GM19324 (cell line): ENCODE measurements around the gene ANKRD10.

Experiments used
- ATAC-seq: cut with Tn5 transposase; IDR thresholded peaks from one replicate; pipeline ENCODE4 v1.9.1; 2021; ENCODE audit warnings: mild to moderate bottlenecking, moderate library complexity; ENCODE audit not compliant: unreplicated experiment, low FRiP score

Gene ANKRD10

DNA sequence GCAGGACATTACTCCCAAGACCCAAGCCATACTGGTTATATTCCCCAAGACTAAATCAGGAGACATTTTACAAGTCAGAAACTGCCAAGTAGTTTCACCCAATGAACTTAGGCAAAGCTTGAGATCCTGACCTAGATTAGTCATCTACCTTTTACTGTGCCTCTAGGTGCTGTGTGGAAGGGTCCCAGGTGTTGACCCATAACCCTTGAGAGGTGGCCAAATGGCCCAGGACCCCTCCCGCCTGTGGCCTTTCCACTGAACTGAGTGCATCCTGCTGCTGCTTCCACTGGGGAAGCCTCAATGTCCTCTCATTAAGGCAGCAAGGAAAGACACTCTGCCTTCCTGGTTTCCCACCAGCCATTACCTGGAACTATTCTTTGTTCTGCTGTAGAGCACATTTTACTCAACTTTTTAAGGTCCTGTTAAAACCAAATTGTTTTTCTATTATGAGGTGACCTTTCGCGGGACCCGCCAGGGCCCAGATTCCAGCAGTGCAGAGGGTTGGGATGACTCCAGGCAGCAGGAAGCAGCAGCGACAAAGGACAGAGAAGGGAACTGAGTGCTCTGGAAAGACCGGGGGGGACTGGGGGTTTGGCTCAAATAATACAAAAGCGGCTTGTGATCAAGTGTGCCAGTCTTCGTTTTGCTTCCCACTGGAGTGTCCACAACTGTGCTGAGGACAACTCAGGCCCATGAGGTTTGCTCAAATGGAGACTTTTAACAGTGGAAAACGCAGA lies 27.1 kb downstream of the ANKRD10 start:
- ATAC-seq = no peak

DNA sequence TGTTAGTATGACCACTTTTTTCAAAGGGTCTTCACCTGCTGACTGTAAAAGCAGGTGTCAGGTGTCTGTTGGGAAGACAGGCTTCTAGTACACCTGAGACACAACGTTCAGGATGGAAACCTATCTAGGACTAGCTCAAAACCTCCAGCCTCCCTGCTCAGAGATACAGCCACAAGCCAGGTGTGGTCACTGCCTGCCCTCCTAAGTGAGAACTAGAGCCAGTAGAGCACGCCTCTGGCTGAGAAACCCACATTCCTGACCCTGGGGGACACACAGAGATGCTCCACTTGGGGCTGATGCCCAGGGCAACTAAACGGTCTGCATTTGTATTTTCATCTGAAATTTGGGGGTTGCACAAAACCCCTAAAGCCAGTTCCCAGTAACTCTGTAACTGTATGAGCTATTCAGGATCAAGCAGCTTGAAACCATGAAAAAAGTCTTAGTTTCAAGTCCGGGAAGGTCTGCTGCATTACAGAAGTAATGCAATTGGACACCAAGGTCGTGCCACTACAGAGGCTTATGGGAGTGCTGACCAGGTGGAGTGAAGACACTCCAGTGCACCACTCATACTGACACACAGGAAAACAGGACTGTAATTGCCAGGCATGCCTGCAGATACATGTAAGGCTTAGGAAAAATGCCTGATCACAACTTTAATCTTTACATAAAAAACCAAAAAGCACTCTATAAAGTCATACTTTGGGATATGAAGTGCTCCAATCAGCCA lies 27.8 kb downstream of the ANKRD10 start:
- no peak for ATAC-seq

DNA sequence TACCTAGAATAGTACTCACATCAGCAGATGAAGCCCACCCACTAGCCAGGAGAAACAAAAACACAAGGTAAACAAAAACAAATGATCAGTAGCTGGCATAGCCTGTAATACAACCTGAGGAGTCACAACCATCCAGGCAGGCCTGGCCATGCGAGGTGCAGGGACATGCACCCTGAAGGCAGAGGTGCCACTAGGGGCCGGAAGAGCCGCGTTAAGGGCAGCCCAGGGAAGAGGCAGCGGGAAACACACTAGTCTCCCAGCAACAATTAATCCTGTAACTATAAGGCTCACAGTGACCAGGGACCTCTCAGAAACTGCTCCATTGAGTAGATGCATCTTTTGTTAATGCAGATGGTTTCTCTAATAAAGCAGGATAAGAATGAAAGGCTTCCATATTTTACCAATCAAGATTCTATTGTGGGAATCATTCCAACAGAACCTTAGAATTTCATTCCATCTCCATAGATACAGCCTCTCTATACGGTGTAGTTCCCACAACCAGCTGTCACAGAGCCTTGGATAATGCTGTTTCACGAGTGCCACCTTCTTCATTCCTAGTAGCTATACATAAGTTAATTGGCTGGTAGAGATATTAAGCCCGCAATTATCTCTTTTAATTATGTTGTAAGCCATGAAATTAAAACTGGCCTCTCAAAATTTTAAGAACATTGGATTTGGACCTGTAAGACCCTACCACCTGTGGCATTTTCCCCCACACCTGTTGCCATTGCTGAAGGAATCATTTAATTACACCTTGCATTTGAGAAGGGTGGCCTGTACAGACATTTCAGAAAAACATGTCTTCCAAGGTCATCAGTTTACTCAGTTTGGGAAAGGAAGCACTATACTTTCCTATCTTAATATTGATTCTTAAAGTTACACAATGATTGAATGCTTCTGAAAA lies 28.7 kb downstream of the ANKRD10 start:
- no peak for ATAC-seq

DNA sequence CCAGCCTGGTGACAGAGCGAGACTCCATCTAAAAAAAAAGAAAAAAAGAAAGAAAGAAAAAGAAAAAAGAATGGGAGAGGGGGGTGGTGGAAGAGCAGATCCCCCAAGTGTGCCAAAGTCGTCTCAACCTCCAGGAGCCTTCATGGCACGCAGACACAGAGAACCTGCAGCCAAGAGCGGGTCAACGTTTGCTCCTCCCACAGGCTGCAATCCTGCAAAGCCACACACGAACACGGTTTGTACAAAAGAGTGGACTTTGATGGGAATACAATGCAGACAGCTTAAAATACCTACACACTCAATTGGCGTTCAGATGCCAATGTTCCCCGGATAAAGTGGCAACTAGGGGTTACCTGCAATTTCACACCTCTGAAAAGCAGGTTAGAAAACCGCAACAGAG lies 29.4 kb downstream of the ANKRD10 start:
- ATAC-seq = no peak

DNA sequence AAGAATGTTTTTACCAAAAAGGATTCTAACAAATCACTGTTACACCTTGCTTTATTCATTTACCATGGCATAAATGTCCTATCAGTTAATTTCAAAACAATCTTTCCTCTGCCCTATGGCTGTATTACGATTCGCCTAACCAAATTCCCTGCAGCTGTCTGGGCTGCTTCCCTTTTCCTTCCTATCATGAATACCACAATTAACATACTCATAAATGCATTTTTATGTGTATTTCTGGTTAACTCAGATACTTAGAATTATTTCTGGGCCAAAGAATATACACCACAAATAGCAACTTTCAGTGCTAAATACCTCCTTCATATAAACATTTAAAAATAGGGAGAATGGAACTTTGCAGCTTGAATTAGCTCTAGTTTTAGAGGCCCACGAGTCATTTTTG lies 30.4 kb downstream of the ANKRD10 start:
- ATAC-seq = no peak

DNA sequence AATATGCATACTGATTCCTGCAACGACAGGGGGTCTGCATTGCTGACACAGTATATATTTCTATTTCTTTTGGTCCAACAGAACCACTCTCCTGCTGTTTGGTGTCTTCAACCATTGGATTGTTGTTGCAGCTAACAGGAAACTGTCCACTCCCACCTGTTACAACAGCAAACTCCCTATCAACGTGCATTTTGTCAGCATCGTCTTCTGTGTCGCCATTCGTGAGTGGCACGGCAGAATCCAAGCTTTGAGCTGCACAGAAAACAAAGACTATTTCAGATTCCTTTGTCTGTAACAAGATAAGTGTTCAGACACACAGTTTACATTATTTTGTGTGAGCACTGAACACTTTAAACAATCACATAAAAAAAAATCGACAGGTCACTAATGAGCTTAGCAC lies 31.3 kb downstream of the ANKRD10 start:
- ATAC-seq = no peak

DNA sequence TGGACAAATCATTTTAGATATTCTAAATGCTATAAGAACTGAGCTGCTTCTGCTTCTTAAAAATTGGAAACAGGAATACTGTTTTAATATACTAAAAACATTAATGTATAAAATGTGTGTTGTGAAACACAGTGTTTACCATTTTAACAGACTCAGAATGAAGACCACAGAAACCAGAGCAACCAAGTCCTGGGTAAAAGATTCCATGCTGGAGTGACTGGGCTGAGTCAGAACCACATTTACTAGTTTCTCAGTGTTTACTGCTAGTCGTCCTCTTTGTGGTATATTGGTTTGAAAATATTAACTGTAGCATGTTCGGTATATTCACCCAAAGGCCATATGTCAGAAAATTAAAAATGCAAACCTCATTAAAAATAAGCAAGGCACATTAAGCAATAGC lies 31.9 kb downstream of the ANKRD10 start:
- ATAC-seq = no peak

DNA sequence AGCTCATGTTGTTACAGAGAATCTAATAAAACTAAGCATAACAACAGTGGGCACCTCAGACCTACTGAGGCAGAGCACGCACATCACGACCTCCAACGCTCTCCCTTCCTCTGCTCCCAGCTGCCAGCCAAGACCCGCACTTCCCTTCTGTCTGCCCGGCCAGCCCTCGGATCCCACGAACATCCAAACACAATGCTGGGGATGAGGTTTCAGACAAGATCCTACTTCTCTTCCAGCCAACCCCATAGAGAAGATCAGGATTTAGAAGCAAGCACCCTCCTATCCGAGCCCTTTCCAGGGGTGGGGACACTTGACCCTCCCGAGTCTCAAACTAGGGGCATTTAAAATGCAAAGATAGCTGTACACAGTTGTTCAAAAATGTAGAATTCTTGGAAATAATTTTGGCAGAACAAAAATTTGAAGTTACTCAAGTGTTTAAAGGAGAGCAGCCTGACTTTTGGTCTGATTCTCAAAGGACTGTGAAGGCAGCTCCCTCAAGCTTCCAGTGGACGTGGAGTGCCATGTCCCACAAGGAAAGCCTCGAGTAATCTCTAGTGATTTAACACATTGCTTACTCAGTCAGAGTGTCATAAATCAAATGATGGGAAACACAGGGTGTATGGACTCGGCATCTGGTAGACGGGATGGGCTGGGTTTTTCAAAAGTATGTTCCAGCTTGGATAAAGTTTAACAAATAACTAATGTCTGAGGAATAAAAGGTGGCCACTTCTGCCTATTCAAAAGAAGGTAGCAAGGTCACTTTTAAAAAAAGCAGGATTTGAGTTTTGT lies 32.8 kb downstream of the ANKRD10 start:
- no peak for ATAC-seq

DNA sequence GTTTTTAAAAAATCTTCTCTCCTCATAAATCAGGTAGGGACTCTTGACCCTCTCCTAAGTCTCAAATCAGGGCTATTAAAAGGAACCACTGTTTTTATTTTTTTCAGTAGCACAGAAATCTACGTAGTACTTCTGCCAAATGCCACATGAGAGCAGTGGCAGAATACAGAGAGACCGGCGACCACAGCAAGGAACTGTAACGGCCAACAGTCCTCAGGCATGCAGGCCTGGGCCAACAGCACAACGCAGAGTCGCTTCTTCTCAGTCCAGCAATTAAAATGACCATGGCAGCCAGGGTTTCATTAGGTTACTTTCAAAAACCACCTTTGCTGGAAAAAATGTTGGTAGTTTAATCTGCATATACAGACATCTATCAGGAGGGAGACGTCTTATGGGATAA lies 34.2 kb downstream of the ANKRD10 start:
- no peak for ATAC-seq

DNA sequence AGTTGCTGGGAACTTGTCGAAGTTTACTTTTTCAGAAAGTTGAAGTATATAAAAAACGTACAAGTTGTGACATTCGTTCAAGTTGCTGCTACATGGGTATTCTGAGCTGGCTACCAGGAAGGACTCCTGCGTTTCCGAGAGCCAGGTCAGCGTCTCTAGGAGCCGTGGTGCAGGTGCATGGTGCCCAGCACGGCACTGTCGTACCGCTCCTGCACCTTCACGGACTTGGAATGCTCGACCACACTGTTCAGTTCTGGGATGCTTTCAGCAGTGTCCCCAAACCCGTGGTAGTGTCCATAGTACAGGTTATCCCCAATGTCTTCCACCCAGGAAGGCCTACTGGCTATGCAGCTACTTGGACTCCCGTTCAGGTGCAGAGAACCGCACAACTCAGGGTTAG lies 35.4 kb downstream of the ANKRD10 start:
- ATAC-seq = no peak

DNA sequence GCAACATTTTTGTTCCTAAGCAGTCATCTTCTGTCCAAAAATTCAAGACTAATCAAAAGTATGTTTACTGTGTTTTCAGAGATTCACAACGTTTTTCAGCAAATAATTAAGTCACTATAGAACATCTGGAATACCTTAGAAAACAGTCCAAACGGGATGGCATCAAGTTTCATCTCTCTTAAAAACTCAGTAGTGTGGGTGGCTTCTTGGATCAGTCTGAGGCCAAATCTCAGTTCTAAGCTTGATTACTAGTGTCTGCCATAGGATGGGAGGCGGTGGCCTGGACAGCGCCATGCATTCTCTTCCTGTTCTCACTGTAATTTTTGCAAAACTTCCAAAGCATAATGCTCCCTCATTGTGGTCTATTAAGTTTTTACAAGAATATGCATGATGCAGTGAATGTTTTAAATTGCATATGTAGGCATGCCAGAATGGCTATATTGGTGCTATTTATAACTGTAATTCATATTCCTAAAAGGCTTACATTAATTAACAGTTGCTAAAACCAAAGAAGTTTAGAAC lies 37.1 kb downstream of the ANKRD10 start:
- no peak for ATAC-seq

DNA sequence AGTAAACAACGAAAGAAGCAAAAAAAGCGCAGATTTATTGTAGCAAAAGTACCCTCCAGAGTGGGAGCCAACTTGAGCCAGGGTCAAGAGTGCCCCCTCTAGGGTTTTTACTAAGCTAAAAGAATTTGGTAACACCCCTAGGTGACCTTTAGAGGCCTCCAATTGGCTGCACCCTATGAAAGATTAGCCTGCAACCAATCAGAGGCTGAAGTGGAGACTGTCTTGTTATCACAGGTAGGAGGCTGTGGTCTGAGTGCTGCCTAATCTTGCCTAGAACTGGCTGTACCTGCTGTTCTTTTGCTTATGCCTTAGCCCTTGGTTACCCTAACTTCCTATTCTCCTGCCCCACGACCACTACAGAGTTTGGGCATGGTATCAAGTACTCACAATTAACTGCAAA lies 38.3 kb downstream of the ANKRD10 start:
- no peak for ATAC-seq

DNA sequence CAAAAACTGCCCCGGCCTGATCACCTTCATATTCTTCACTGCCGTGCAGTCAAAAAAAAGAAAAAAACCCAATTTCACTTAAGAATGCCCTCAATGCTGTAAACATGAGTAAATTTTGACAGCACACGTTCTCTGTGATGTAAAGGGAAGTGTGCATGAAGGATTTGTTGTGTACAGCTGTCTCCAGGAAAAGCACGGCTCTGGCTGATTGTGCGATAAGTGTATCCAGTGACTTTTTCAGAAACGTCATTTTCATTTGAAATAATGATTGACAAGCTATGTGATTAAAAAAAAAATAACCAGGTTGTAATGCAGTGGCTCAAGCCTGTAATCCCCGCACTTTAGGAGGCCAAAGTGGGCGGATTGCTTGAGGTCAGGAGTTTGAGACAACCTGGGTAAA lies 39.6 kb downstream of the ANKRD10 start:
- no peak for ATAC-seq

DNA sequence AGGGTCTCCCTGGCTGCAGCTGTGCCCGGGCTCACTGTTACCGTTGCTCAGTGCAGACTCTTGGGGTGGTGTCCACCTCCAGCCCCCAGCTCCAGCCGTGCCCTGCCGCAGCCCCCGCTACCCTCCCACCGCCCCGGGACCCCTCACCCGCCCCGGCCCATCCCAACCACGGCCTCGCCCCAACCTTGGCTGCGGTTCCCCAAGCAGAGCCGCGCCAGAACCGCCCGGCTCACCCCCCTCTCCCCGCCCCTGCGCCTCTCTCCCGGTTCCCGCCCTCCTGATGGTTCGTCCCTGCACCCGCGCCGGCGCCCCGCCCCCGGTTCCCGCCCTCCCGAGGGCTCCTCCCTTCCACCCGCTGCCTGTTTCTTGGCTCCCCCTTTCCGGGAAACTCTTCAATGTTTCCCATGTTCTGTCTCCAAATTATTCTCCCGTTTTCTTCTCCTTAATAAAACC lies 40.3 kb downstream of the ANKRD10 start:
- ATAC-seq = no peak

DNA sequence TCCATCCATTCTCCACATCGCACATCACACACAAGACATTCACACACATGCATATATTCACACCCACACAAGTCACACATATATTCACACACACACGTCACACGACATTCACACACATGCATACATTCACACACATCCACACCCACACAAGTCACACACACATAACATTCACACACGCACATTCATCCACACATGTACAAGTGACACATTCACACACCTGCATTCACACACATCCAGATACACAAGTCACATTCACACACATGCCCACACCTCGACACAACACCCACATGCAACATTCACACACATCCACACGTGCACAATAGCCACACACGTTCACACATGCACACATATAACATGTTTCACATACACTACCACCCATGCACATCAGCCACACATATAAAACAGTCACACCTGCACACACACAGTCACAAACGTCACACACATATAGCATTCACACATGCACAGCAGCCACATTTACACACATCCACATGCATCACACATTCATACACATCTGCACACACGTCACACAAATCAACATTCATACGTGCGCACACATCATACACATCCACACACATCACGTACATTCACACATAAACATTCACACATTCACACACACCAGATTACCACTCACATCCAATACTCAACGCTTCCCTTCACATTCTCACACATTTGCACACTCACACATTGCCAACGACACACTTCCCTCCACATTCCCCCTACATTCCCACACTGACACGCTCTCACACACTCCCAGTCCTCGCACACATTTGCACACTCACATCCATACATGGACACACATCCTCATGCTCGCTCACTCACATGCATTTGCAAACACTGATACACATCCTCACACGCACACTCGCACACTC lies 41.0 kb downstream of the ANKRD10 start:
- ATAC-seq = no peak

DNA sequence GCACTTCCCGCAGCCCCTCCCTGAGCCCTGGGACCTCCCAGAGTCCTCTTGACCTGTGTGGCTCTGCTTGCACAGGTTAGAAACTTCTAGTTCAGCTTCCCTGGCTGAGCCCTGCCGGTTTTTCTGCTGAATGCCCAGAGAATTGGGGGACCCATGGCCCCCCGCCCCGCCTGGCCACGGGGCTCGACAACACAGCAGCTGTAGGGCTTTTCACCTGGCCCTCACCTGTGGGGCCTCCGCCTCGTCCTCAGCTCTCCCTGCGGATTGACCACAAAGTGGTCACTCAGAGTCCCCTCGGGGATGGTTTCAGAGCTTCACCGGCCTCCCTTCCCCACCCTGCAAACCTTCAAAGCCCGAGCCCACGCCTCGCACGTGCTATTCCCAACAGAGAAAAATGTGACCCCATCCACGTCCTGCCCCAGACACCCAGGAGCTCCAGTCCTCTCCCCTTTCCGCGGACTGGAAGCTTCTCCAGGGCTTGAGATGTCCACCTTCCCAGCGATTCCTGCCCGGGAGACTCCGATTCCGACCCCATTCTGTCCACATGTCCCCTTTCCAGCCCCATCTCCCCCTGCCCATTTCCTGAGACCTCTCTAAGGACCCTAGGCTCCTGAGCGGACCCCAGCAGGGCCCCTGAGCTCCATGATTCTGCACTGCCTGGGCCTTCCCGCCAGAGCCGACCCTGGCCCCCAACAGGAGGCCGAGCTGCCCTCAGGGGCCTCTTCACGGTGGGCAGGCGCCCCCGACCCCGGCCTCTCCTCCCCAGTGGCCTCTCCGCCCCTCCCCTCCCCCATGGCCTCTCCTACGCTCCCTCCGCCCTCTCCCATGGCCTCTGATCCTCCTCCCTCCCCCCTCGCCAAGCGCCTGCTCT lies 41.9 kb downstream of the ANKRD10 start:
- no peak for ATAC-seq

DNA sequence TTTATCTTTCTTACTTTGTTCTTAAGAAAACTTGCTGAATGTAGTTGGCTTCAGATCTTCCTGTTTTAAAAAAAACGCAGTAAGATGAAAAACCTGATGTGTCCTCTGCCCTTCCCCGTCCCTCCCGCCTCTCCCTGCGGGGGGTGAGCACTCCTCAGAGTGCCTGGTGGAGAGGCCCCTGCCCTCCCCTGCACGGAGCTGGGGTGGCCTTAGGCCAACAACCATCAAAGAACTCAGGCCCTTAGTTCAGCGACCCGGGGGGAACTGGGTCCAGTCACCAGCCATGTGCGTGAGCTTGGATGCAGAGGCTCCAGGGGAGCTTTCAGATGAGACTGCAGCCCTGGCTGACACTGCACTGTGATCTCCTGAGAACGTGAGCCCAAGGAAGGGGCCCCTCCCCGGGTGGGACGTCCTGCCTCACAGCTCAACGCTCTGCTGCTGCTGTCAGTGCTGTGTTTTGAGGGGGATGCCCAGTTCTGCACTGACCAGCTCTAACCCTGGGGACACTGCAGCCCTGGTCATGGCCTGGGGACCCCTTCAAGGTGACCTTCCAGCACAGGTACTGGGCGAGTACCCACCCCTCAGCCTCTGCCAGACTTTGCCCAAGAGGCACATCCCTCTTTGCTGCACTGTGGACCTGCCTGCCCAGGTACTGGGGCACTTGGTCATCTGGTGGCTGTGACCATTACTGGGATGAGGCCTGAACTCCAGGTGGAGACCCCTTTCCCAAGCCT lies 42.7 kb downstream of the ANKRD10 start:
- no peak for ATAC-seq
